HG03575 (cell line): ENCODE results near the gene TMED9.
"Not testable (repeated sequence)": the region's sequence is repeated elsewhere in the genome, so short reads cannot be mapped to it uniquely, and the experiment has no call there.

Experiments used
- ATAC-seq: cut with Tn5 transposase; IDR thresholded peaks from one replicate; pipeline ENCODE4 v1.9.1; 2021; ENCODE audit not compliant: unreplicated experiment, insufficient number of reproducible peaks, low FRiP score; ENCODE audit errors: extremely low read depth

Gene TMED9

GRCh38 chr5:177592010-177592834 is at the start of gene TMED9:
TSS of gene TMED9 (plus strand) at chr5:177592203. CDS start at chr5:177592215, 12 bp downstream.
- peak; percentile 44 for ATAC-seq

- ATAC-seq: no peak
Observed at GRCh38 chr5:177542816-177543465, 49.1 kb upstream of the TMED9 start.

GRCh38 chr5:177545487-177546257 is 46.3 kb upstream of the TMED9 start:
- no peak for ATAC-seq

- ATAC-seq: no peak
Observed at GRCh38 chr5:177546258-177546741, 45.7 kb upstream of the TMED9 start.

- ATAC-seq: no peak
Observed at GRCh38 chr5:177547736-177548135, 44.3 kb upstream of the TMED9 start.

- ATAC-seq: no peak
Observed at GRCh38 chr5:177548495-177548894, 43.5 kb upstream of the TMED9 start.

- no peak for ATAC-seq
Observed at GRCh38 chr5:177550122-177550521, 41.9 kb upstream of the TMED9 start.

GRCh38 chr5:177552839-177553455 is 39.1 kb upstream of the TMED9 start:
- no peak for ATAC-seq

- ATAC-seq: no peak
Observed at GRCh38 chr5:177553671-177554429, 38.2 kb upstream of the TMED9 start.

- ATAC-seq: no peak
Observed at GRCh38 chr5:177554474-177555111, 37.4 kb upstream of the TMED9 start, which contains the start of gene FAM193B. TSS of gene FAM193B (minus strand) at chr5:177554563. CDS start at chr5:177554458, 105 bp downstream.

GRCh38 chr5:177555228-177555627 is 36.8 kb upstream of the TMED9 start:
- no peak for ATAC-seq

- no peak for ATAC-seq
Observed at GRCh38 chr5:177555665-177556064, 36.3 kb upstream of the TMED9 start.

GRCh38 chr5:177557041-177557647 is 34.9 kb upstream of the TMED9 start:
- ATAC-seq: no peak

- ATAC-seq: no peak
Observed at GRCh38 chr5:177557796-177558195, 34.2 kb upstream of the TMED9 start.

- not testable (repeated sequence) for ATAC-seq
Observed at GRCh38 chr5:177559446-177559941, 32.5 kb upstream of the TMED9 start.

- ATAC-seq: no peak
Observed at GRCh38 chr5:177565046-177565445, 27.0 kb upstream of the TMED9 start.

- no peak for ATAC-seq
Observed at GRCh38 chr5:177568326-177568725, 23.7 kb upstream of the TMED9 start.
